ENCODE data around the gene DDO. TPM values are rescaled to one million over a fixed set of nuclear protein-coding genes. Genes with fewer than 3 reads are reported as not detected.

The DDO gene
- total RNA-seq, 1 donor from 2014 or later: 16.2 TPM

DNA sequence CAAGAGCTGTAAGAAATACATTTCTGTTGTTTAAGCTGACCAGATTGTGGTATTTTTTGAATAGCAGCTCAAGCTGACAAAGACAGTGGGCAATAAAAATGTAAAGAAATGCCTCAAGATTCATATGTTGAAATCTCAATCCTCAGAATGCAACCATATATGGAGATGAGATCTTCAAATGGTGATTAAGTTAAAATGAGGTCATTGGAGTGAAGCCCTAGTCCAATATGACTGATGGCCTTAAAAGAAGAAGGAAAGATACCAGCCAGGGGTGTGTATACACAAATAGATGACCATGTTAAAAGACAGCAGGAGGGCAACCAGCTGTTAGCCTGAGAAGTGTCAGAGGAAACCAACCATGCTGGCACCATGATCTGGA, 7.1 kb upstream of the DDO start:
- no peak for DNase-seq (ENCODE audit: low spot score)
- intact Hi-C loops (cut with DNase I): no loop called here

GRCh38 chr6:110421749-110422443, 6.5 kb upstream of the DDO start:
- no peak for DNase-seq (ENCODE audit: low spot score)
- intact Hi-C loops (cut with DNase I): no loop called here

DNA sequence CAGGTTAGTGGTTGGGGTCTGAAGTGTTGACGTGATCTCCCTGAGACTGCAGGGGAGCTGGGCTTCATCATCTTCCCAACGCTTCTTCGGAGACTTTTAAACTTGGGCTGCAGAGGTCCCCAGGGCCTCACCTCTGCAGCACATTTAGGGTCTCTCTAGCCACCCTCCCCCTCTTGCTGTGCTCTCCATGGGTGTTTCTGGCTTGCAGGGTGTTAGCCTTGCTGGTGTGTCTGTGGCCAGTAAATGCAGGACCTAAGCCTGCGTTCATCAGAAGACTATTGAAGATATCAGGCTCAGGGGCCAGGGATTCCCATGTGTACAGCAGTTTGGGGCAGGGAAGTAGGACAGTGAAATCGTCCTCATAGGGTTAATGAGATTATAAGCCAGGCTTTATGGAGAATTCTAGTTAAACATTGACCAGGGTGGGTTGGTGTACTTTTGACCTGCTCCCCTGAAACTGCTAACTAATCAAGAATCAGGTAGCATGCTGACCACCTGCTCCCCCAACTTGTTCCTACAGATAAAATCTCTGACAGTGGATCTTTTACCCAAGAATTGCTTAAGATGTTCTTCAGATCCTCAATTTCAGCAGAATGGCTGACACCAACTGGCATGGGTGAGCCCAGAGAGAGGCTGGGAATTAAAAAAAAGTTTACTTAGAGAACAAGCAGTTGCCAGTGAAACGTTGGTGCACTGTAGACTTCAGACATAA, 3.8 kb upstream of the DDO start:
- no peak for DNase-seq (ENCODE audit: low spot score)
- intact Hi-C loops (cut with DNase I): no loop called here

DNA sequence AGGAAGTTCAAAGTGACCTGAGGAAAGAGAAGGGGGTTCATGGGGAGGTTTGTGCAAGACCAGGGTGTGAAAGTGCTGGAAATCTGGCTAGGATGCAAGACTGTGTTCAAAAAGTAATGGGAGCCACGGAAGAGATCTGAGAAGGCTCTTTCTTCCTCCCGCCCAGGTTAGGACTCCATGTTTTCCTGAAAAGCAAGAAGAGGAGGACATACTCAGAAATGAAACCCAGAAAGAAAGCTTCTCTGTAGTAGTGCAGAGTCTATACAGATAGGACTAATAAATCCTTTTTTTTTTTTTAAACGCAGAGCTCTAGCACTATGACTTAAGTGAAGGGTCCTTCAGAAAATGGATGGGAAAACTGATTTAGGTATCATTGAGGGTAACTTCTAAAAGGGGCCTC, 3.2 kb upstream of the DDO start:
- intact Hi-C loops (cut with DNase I): no loop called here
- DNase-seq (ENCODE audit: low spot score): no peak

DNA sequence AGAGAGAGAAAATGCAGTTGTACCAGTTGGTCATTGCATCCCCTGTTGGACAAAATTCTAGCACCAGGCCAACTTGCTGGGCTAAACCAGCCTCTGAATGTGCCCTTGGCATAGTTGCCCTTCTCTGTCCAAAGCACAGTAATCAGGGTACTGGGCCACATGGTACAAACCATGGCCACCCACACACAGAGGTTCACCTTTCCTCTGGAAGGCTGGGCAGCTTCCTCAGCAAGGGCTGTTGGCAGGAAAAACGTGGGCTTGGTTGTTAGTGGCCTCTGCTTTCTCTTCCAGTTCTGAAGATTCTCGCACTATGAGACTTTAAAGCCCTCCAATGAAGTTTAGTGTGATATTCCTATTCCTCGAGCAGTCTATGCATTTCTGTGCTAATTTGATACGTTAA, 706 bp downstream of the DDO start:
- intact Hi-C loops (cut with DNase I): loop anchor here (2.0 kb wide), 1 partner anchor 18 kb away; no protein-coding TSS in a partner anchor
- no peak for DNase-seq (ENCODE audit: low spot score)

DNA sequence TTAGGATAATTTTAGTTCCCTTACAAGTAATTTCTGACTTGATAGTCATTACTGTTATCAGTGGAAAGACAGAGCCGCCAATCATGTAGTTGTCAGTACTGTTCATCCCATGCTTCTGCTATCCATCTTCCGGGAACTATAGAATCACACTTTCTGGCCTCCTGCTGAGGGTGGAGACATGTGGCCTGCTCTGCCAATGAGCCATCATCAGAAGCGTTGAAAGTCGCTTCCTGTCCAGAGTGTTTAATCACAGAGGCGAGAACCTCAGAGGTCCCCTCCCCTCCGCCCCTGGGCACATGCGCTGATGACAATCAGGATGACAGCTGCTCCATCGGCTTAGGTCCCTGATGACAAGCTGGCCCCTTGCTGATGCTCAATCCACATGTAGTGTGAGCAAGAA, 3.0 kb downstream of the DDO start:
- DNase-seq (ENCODE audit: low spot score): no peak

DNA sequence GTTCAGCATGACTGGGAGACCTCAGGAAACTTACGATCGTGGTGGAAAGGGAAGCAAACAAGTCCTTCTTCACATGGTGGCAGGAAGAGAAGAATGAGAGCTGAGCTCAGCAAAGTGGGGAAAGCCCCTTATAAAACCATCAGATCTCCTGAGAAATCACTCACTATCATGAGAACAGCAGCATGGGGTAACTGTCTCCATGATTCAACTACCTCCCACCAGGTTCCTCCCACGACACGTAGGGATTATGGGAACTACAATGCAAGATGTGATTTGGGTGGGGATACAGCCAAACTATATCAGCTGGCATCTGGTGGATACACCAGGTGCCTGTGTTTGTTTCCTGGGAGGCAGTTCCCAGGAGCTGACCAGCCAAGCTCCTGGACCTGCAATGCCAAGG, 4.9 kb downstream of the DDO start:
- intact Hi-C loops (cut with DNase I): no loop called here
- DNase-seq (ENCODE audit: low spot score): no peak

More for the DNA sequence above, 3.0 kb downstream of the DDO start:
- intact Hi-C loops (cut with DNase I): no loop called here

DNA sequence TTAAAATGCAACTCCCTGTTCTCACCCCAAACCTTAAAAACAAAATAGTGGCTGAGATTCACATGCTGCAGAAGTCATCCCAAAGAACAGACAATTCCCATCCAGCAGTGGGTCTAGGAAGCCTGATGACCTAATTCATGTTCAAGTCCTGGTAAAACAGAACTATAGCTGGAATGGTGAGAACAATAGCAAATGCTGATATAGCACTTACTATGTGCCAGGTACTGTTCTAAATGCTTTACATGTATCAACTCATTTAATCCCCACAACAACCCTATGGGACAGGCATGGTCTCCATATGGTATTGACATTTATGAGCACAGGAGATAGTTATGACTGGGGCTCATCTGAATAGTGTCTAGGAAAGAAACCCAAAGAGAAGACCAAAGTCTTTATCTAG, 5.6 kb downstream of the DDO start:
- intact Hi-C loops (cut with DNase I): no loop called here
- DNase-seq (ENCODE audit: low spot score): no peak

DNA sequence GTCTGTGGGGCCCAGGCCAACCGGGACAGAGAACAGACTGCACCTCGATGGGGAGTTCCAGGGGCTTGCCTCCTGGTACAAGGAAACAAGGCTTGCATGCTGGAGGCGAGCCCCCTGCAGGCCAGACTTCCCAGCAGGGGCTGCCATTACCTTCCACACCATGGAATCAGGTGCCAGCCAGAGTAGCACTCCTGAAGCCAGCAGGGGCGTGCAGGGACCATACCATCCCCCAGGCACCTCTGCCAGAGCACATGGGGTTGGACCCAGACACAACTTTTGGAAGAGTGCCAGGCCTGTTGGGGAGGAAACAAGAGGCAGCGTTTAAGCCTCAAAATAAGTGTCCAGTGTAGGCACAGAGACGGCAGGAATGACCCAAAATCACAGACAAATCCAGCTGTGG, 6.5 kb downstream of the DDO start:
- DNase-seq (ENCODE audit: low spot score): no peak
- intact Hi-C loops (cut with DNase I): no loop called here

GRCh38 chr6:110404607-110405006, 10.8 kb downstream of the DDO start:
- intact Hi-C loops (cut with DNase I): no loop called here
- DNase-seq (ENCODE audit: low spot score): no peak

GRCh38 chr6:110401585-110402176, 13.7 kb downstream of the DDO start:
- intact Hi-C loops (cut with DNase I): no loop called here
- no peak for DNase-seq (ENCODE audit: low spot score)

- DNase-seq (ENCODE audit: low spot score): no peak
- intact Hi-C loops (cut with DNase I): no loop called here
Observed at GRCh38 chr6:110400208-110400607, 15.2 kb downstream of the DDO start.

DNA sequence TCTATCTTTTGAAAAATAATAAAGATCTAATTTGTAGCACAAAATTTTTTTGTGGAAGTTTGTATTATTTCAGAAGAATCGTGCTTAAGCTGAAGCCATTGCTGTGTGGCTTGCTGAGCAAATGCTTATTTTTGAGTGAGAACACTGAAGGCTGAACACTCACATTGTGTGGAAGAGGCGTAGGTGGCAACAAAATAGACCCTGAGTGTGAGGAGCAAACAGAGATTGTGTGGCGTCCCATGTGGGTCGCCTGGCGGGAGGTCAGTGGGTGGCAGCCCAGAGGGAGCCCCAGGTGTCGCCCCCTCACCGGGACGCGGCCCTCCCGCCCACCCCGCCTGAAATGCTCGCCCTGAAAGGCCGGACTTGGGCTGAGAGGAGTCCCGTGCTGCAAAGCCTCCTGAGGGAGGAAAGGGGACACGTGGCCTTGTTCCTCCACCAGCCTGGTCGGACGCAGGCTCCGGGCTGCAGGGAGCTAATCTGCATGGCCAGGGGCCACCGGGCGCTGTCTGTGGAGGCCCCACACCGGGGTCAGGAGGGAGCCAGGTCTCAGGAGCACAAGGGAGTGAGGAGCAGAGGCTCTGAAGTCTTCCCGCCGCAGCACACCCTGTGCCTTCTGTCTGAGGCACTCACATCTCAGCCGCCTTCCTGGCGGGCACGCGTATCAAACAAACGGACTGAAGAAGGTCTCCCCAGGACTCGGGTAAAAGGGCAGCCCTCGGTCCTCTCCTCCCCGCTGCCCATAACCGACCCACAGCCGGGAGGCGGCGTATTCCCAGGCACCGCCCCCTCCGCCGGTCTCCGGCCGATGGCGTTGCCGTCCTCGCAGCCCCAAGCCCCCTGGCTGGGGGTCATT, 15.9 kb downstream of the DDO start:
- no peak for DNase-seq (ENCODE audit: low spot score)
- intact Hi-C loops (cut with DNase I): no loop called here

DNA sequence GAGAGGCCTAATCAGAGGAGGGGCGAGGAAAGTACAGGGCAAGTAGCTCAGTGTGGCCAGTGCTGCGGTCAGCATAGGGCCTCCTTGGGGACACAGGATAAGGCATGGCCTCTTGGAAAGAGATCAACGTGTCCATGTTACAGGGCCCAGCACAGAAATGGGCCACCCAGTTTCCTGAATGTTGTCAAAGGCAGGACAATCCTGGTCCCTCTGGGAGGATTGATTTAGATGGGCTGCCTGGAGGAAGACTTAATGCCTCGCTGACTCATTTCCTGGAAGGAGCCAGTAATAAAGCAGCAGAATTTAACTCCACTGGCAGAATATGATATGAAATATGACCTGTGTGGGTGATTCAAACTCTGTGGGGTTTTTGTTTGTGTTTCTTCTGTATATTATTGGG, 16.6 kb downstream of the DDO start:
- no peak for DNase-seq (ENCODE audit: low spot score)
- intact Hi-C loops (cut with DNase I): no loop called here

DNA sequence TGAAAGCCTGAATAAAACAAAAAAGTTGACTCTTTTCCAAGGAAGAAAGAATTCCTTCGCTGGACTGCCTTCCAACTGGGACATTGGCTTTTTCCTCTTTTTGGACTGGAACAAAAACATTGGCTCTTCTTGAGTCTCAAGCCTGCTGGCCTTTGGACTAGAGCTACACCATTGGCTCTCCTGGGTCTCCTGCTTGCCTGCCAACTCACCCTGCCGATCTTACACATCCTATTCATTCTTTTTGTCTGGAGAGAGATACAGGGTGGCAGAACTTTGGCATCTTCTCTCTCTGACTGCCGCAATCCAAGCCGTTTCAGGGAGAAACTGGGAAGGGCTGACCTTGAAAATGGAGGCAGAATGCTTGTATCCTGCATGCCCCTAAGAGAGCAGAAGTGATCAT, 20.2 kb downstream of the DDO start:
- no peak for DNase-seq (ENCODE audit: low spot score)
- intact Hi-C loops (cut with DNase I): no loop called here

DNA sequence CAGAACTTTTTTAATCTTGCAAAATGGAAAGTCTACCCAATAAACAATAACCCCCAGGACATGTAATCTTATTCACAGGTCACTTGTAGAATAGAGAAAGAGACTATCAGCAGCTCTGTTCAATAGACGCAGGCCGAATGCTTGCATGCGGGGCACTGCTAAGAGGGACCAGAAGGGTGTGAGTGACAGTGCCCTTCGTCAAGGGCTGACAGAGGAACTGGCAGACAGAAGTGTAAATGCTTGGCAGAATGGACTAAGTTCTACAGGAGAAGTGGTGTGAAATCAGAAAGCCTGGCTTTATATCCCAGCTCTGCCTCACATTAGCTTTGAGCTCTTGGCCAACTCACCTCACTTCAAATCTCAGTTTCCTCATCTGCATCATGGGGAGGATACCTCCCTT, 21.0 kb downstream of the DDO start:
- no peak for DNase-seq (ENCODE audit: low spot score)
- intact Hi-C loops (cut with DNase I): loop anchor here (5.0 kb wide), 2 partner anchors 352 to 687 kb away; no protein-coding TSS in a partner anchor

- DNase-seq (ENCODE audit: low spot score): no peak
- intact Hi-C loops (cut with DNase I): loop anchor here (5.0 kb wide), 2 partner anchors 350 to 685 kb away; no protein-coding TSS in a partner anchor
Observed at GRCh38 chr6:110392727-110393126, 22.6 kb downstream of the DDO start.

DNA sequence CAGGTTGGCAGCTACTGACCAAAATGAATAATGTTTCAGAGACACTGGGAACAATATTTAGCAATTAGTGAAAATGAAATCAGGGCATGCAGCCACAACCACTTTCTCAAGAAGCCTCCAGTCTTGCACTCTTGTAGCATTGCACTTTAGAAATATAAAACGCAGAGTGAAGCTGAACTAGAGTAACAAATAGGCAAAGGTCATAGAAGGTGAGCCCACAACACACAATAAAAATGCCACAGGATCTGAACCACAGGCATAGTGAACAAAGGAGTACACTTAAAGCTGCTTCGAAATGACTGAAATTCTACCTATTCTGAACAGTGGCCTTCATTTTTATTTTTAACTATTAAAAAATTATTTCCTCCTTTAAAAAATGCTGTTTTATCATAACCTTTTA, 25.0 kb downstream of the DDO start:
- DNase-seq (ENCODE audit: low spot score): no peak
- intact Hi-C loops (cut with DNase I): loop anchor here (2.0 to 5.0 kb wide), 3 partner anchors 212 to 683 kb away; partner anchors contain the start of gene WASF1

DNA sequence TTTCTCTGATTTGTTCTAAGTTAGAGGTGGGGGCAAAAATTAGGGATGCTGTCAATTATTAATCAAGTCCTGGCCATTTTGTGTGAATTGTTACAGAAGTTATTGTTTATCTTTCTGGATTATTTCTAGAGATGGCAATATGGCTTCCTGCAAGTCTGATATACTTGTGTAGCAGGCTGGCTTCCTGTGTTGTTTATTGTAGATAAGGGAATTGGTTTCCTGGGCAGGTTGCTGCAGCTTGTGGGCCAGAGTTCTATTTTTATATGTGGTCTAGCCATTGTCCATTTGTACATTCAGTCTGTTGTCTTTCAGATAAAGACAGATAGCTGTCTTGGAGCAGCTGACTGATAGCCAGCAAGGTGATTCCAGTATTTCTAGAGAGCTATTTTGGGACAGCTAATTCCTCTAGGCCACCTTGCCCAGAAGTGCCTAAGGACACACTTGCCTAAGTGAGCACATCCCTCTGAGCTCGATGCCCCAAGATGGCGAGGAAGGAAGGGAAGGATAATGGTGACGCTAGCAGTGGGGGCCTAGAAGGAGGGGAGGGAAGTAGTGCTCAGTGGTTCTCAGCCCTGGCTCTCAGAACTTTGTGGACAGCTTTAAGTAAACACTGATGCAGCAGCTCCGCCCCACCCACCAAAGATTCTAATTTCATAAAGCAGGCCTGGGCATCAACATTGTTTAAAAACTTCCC, 25.5 kb downstream of the DDO start:
- DNase-seq (ENCODE audit: low spot score): no peak
- intact Hi-C loops (cut with DNase I): loop anchor here (2.0 to 5.0 kb wide), 3 partner anchors 211 to 683 kb away; partner anchors contain the start of gene WASF1

All from cardiac septum (tissue), 1 donor.